HepG2 (cell line): ENCODE measurements around the gene C1orf35. TPM values are rescaled to one million over a fixed set of nuclear protein-coding genes. Genes with fewer than 3 reads are reported as not detected.

ENCODE experiments used
- CSRNP2 ChIP-seq: sonication (generic); formaldehyde crosslinking; conservative IDR thresholded peaks from 2 replicates; pipeline ENCODE4 v1.8.0; 2022; ENCODE audit warnings: low read depth, missing genetic modification reagents
- DNMT1 ChIP-seq: sonication (generic); formaldehyde crosslinking; IDR thresholded peaks from 2 replicates; pipeline ENCODE4 v1.5.1; 2020; ENCODE audit warnings: mild to moderate bottlenecking, missing genetic modification reagents
- ETV6 ChIP-seq: sonication (generic); formaldehyde crosslinking; conservative IDR thresholded peaks from 2 replicates; pipeline ENCODE4 v1.4.0; 2020; ENCODE audit warnings: missing genetic modification reagents
- KDM1A ChIP-seq: IDR thresholded peaks from 2 replicates; pipeline ENCODE4 v1.6.1; 2016; ENCODE audit warnings: missing compliant biosample characterization
- MBNL3 ChIP-seq: fragments of 250-450 bp; sonication (Bioruptor Pico); conservative IDR thresholded peaks from 2 replicates; pipeline ENCODE4 v1.8.0; 2022; ENCODE audit warnings: mild to moderate bottlenecking, inconsistent platforms
- NCOA1 ChIP-seq: sonication (generic); formaldehyde crosslinking; IDR thresholded peaks from 2 replicates; pipeline ENCODE4 v1.9.0; 2021; ENCODE audit warnings: missing genetic modification reagents
- PAXIP1 ChIP-seq: sonication (generic); formaldehyde crosslinking; conservative IDR thresholded peaks from 2 replicates; pipeline ENCODE4 v1.4.0; 2020; ENCODE audit warnings: mild to moderate bottlenecking, missing genetic modification reagents, moderate library complexity
- RARG ChIP-seq: sonication (generic); formaldehyde crosslinking; IDR thresholded peaks from 2 replicates; pipeline ENCODE4 v1.4.0; 2020; ENCODE audit warnings: low read depth, mild to moderate bottlenecking, missing genetic modification reagents
- RBFOX2 ChIP-seq: fragments of 200-400 bp; formaldehyde crosslinking; IDR thresholded peaks from 2 replicates; pipeline ENCODE4 v1.6.1; 2017; ENCODE audit warnings: low read depth, mild to moderate bottlenecking, low read length
- RXRA ChIP-seq: sonication (generic); formaldehyde crosslinking; IDR thresholded peaks from 2 replicates; pipeline ENCODE4 v1.5.1; 2020; ENCODE audit warnings: missing genetic modification reagents
- SATB2 ChIP-seq: sonication (generic); formaldehyde crosslinking; IDR thresholded peaks from 2 replicates; pipeline ENCODE4 v1.5.0; 2020; ENCODE audit warnings: missing genetic modification reagents
- SMAD3 ChIP-seq: sonication (generic); formaldehyde crosslinking; IDR thresholded peaks from 2 replicates; pipeline ENCODE4 v1.4.0; 2020; ENCODE audit warnings: missing genetic modification reagents
- ZBTB34 ChIP-seq: sonication (generic); formaldehyde crosslinking; IDR thresholded peaks from 2 replicates; pipeline ENCODE4 v1.8.0; 2022; ENCODE audit warnings: mild to moderate bottlenecking, missing genetic modification reagents
- ZFP82 ChIP-seq: sonication (generic); formaldehyde crosslinking; IDR thresholded peaks from 2 replicates; pipeline ENCODE4 v1.5.1; 2020; ENCODE audit warnings: mild to moderate bottlenecking, missing genetic modification reagents, borderline replicate concordance
- ZNF263 ChIP-seq: sonication (generic); formaldehyde crosslinking; IDR thresholded peaks from 2 replicates; pipeline ENCODE4 v1.4.0; 2020; ENCODE audit warnings: missing genetic modification reagents
- ZNF276 ChIP-seq: sonication (generic); formaldehyde crosslinking; IDR thresholded peaks from 2 replicates; pipeline ENCODE4 v1.4.0; 2020; ENCODE audit warnings: mild to moderate bottlenecking, low read depth, missing genetic modification reagents
- ZNF598 ChIP-seq: sonication (generic); formaldehyde crosslinking; IDR thresholded peaks from 2 replicates; pipeline ENCODE4 v1.5.1; 2020; ENCODE audit warnings: mild to moderate bottlenecking, missing genetic modification reagents, borderline replicate concordance
- ZNF709 ChIP-seq: sonication (generic); formaldehyde crosslinking; IDR thresholded peaks from 2 replicates; pipeline ENCODE4 v1.5.0; 2020; ENCODE audit warnings: mild to moderate bottlenecking, missing genetic modification reagents
- ZNF713 ChIP-seq: sonication (generic); formaldehyde crosslinking; IDR thresholded peaks from 2 replicates; pipeline ENCODE4 v1.4.0; 2020; ENCODE audit warnings: mild to moderate bottlenecking, missing genetic modification reagents
- ZNF800 ChIP-seq: sonication (generic); formaldehyde crosslinking; IDR thresholded peaks from 2 replicates; pipeline ENCODE4 v1.4.0; 2020; ENCODE audit warnings: missing genetic modification reagents
- polyA plus RNA-seq, 8 experiments: library from polyadenylated mRNA; depleted of rRNA in 3 of 8; stranded (reverse) in 7 of 8; unstranded in 1 of 8; fragments of >200 nt; fragmentation: Illumina TruSeq in 4 of 8; extraction: Trizol in 4 of 8; gene quantifications; 2 replicates each; pipeline versions ENCODE4 v1.2.1 to v1.2.3, GENCODE V29; 2011 to 2016; ENCODE audit warnings: low read depth in 4 of 8, missing spikeins in 1 of 8, mixed read lengths in 1 of 8; ENCODE audit not compliant: insufficient read depth in 1 of 8
- total RNA-seq, 5 experiments: library from RNA; depleted of rRNA; stranded (reverse); fragments of >200 nt; fragmentation: Illumina TruSeq; extraction: Trizol; gene quantifications; 2 replicates each; pipeline ENCODE4 v1.2.3, GENCODE V29; 2016; ENCODE audit warnings: low read depth in 1 of 5

C1orf35 gene
- total and polyA plus RNA-seq, 2 of the 13 experiments (the other 11 are each of a cell fraction or from before 2014, with no cell fraction given) = 8.1 to 19.3 TPM

- no peak for TF ChIP-seq DNMT1 (CRISPR knock-in tag)
- TF ChIP-seq CSRNP2 = no peak
- no peak for TF ChIP-seq ZNF598 (CRISPR knock-in tag)
- TF ChIP-seq ZNF713 (CRISPR knock-in tag) = no peak
- TF ChIP-seq RBFOX2 = peak; percentile 60
- no peak for TF ChIP-seq RARG
- TF ChIP-seq ETV6 (CRISPR knock-in tag) = no peak
- TF ChIP-seq SMAD3 (CRISPR knock-in tag) = no peak
- peak; percentile 39 for TF ChIP-seq PAXIP1 (CRISPR knock-in tag)
- TF ChIP-seq ZNF263 = peak; percentile 59
- no peak; the same call in 1 of the 2 replicates for TF ChIP-seq RXRA (CRISPR knock-in tag)
- TF ChIP-seq KDM1A (CRISPR knock-in tag) = no peak
- no peak for TF ChIP-seq ZNF276
- 0 out of 2 replicates have a peak, but pooled peaks have one; percentile 44 for TF ChIP-seq ZNF800
- no peak for TF ChIP-seq MBNL3 (CRISPR knock-in tag)
- TF ChIP-seq ZBTB34 (CRISPR knock-in tag) = no peak
- no peak for TF ChIP-seq SATB2 (CRISPR knock-in tag)
- no peak for TF ChIP-seq NCOA1 (CRISPR knock-in tag)
- peak; percentile 76; the same call in 1 of the 2 replicates for TF ChIP-seq ZFP82 (CRISPR knock-in tag)
- TF ChIP-seq ZNF709 = 0 out of 2 replicates have a peak, but pooled peaks have one; percentile 36
Observed at GRCh38 chr1:228149406-228150119, 46.4 kb upstream of the C1orf35 start, which contains the start of gene GJC2 (continued).
